GM12864 (cell line): ENCODE results near the gene NTPCR.

ENCODE experiments used
- DNase-seq: peaks from one replicate; pipeline ENCODE4 v3.0.0-alpha.2; 2011; ENCODE audit warnings: low read depth
- H3K4me3 ChIP-seq: 2 replicates; pipeline ENCODE4 v1.5.1; 2011; ENCODE audit warnings: mild to moderate bottlenecking, low read depth, low read length, control low read depth
- CTCF ChIP-seq: IDR thresholded peaks from 2 replicates; pipeline ENCODE4 v1.5.1; 2011; ENCODE audit warnings: low read depth, mild to moderate bottlenecking, moderate library complexity, low read length, control low read depth, inconsistent platforms; ENCODE audit errors: missing control alignments

The NTPCR gene

GRCh38 chr1:233032916-233033315 lies 82.5 kb downstream of the NTPCR start:
- no peak for DNase-seq
- no peak for TF ChIP-seq CTCF
- no peak overlapping the region for H3K4me3 ChIP-seq

- H3K4me3 ChIP-seq, result no peak overlapping the region
- TF ChIP-seq CTCF, result no peak
- no peak for DNase-seq
Measured at GRCh38 chr1:233033361-233033760, 83.0 kb downstream of the NTPCR start.
